Upper lobe of left lung (tissue), 6 donors: Measurements from ENCODE around the gene TMEM134. TPM values are rescaled to one million over a fixed set of nuclear protein-coding genes. Genes with fewer than 3 reads are reported as not detected.

ENCODE experiments used
- ATAC-seq, 2 donors: fragments of 200-7000 bp; cut with Tn5 transposase; one replicate each; pipeline ENCODE4 v1.9.1; 2022; ENCODE audit warnings: mild to moderate bottlenecking in 2 of 2, moderate library complexity in 2 of 2; ENCODE audit not compliant: low FRiP score in 2 of 2
- DNase-seq, 2 donors: peaks; one replicate each; pipeline ENCODE4 v3.0.0-alpha.2; 2019 to 2020
- H3K27ac ChIP-seq, 4 donors: fragments of 200-600 bp; sonication (generic); one replicate each; pipeline ENCODE4 v1.5.1; 2016 to 2019
- H3K27me3 ChIP-seq, 4 donors: fragments of 200-600 bp; sonication (generic); one replicate each; pipeline ENCODE4 v1.5.1; 2017 to 2019
- H3K36me3 ChIP-seq, 4 donors: fragments of 200-600 bp; sonication (generic); one replicate each; pipeline ENCODE4 v1.5.1; 2016 to 2019
- H3K4me1 ChIP-seq, 4 donors: fragments of 200-600 bp; sonication (generic); one replicate each; pipeline ENCODE4 v1.5.1; 2018 to 2019
- H3K4me3 ChIP-seq, 4 donors: fragments of 200-600 bp; sonication (generic); one replicate each; pipeline ENCODE4 v1.5.1; 2017 to 2019; ENCODE audit warnings: mild to moderate bottlenecking in 2 of 4, moderate library complexity in 1 of 4
- H3K9me3 ChIP-seq, 4 donors: fragments of 200-600 bp; sonication (generic); one replicate each; pipeline ENCODE4 v1.5.1; 2018 to 2019
- EP300 ChIP-seq, 4 donors: sonication (generic); formaldehyde crosslinking; IDR thresholded peaks; one replicate each; pipeline ENCODE4 v1.5.1; 2017; ENCODE audit warnings: antibody characterized with exemption in 4 of 4, control low read depth in 2 of 4
- POLR2A ChIP-seq, 4 donors: fragments of 450-650 bp; IDR thresholded peaks; one replicate each; pipeline ENCODE4 v1.5.1; 2016 to 2017; ENCODE audit warnings: antibody characterized with exemption in 4 of 4, mild to moderate bottlenecking in 2 of 4
- POLR2AphosphoS5 ChIP-seq, 2 donors: sonication (generic); formaldehyde crosslinking; IDR thresholded peaks; one replicate each; pipeline ENCODE4 v1.5.1; 2017; ENCODE audit warnings: antibody characterized with exemption in 2 of 2
- WGBS, 2 donors: methylation state at CpG; one replicate each; pipeline ENCODE4 v1.1.5; 2017 to 2018; 5-methylcytosine and 5-hydroxymethylcytosine counted together
- total RNA-seq, 6 donors: library from RNA; depleted of rRNA in 4 of 6; stranded (reverse); fragments of >200 nt in 4 of 6; gene quantifications; one replicate each; pipeline versions ENCODE4 v1.1.0 to v1.2.1, GENCODE V29; 2016 to 2021
- TF ChIP-seq, protein P1 (sequence below), 6 experiments: fragments of 450-650 bp in 4 of 6; fragments of 200-600 bp in 2 of 6; sonication (generic) in 2 of 6; IDR thresholded peaks; one replicate each; pipeline ENCODE4 v1.5.1; 2016 to 2019; ENCODE audit warnings: antibody characterized with exemption in 6 of 6
- donor health status: DM: no; HTN: no; CAD: no; lungs with moderate emphysema.
- donor health status: DM: no; HTN: yes; CAD: no; lungs with severe emphysema.

TMEM134 gene
- total RNA-seq, 6 donors from 2014 or later, result 51.2 to 102 (median 75.2) TPM

- H3K27ac ChIP-seq, result no peak overlapping the region
- WGBS, 2 donors, result 77 to 85% methylated on average over 9 to 16 of the region's 23 CpGs
These were observed 34.6 kb downstream of the TMEM134 start for GRCh38 chr11:67434395-67434881.

DNA sequence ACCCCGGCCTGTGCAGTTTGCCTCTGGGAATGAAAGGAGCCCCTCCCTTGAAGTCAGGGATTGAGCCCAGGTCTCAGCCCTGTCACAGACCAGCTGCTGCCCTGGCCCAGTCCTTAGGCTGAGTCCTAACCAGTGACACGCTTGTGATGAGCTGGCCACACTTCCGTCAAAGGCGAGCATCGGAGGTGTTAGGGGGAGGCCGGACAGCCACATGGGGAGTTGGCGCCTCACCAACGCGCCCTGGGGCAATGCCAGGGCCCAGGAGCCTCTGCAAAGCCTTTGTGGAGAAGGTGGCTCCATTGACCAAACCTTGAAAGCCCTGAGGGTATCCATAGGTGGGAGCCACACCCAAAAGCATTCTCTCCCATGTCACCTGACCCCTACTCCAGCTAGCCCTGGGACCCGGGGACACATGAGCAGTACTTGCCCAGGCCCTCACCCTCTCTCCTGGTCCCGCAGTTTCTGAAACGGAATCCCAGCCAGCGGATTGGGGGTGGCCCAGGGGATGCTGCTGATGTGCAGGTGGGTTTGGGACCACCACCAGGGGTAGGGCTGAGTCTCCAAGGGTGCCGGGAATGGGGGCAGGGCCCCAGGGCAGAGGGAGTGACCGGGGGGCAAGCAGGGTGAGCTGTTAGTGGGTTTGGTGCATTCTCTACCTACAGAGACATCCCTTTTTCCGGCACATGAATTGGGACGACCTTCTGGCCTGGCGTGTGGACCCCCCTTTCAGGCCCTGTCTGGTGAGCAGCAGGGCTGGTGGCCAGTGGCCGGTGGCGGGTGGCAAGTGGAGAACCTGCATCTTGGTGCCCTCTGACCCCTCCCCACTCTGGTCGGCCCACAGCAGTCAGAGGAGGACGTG lies 35.3 kb downstream of the TMEM134 start:
- Histone ChIP-seq H3K4me1 (peaks cover 10 to 28% (median 11%) of the 10 kb centered on the region in 4 donors), H3K27ac (no peak overlapping the region), H3K9me3 (no peaks in the 10 kb centered on the region), H3K36me3 (peaks cover 4 to 72% (median 65%) of the 10 kb centered on the region in 4 donors), H3K27me3 (no peaks in the 10 kb centered on the region), H3K4me3 (no peak overlapping the region)
- 83 to 92% methylated on average over 10 to 18 of the region's 22 CpGs for WGBS, 2 donors
- ATAC-seq (no peak), DNase-seq (peak in 1 of 2 donors; percentile 75)
- TF ChIP-seq POLR2AphosphoS5 (IDR thresholded peaks at IDR 0.05), result no peak
- TF ChIP-seq EP300 (IDR thresholded peaks at IDR 0.05), result no peak
- no peak for TF ChIP-seq POLR2A (IDR thresholded peaks at IDR 0.05)
- TF ChIP-seq, protein P1, sequence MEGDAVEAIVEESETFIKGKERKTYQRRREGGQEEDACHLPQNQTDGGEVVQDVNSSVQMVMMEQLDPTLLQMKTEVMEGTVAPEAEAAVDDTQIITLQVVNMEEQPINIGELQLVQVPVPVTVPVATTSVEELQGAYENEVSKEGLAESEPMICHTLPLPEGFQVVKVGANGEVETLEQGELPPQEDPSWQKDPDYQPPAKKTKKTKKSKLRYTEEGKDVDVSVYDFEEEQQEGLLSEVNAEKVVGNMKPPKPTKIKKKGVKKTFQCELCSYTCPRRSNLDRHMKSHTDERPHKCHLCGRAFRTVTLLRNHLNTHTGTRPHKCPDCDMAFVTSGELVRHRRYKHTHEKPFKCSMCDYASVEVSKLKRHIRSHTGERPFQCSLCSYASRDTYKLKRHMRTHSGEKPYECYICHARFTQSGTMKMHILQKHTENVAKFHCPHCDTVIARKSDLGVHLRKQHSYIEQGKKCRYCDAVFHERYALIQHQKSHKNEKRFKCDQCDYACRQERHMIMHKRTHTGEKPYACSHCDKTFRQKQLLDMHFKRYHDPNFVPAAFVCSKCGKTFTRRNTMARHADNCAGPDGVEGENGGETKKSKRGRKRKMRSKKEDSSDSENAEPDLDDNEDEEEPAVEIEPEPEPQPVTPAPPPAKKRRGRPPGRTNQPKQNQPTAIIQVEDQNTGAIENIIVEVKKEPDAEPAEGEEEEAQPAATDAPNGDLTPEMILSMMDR (IDR thresholded peaks at IDR 0.05), result no peak

More at GRCh38 chr11:67434395-67434881, 34.6 kb downstream of the TMEM134 start:
- H3K4me3 ChIP-seq, result no peak overlapping the region
- ATAC-seq (no peak), DNase-seq (peak in 1 of 2 donors; percentile 80)
- H3K27me3 ChIP-seq, result no peaks in the 10 kb centered on the region
- peaks cover 4 to 78% (median 69%) of the 10 kb centered on the region in 4 donors for H3K36me3 ChIP-seq
- TF ChIP-seq POLR2A (IDR thresholded peaks at IDR 0.05) (no peak), EP300 (IDR thresholded peaks at IDR 0.05) (no peak), POLR2AphosphoS5 (IDR thresholded peaks at IDR 0.05) (no peak)
- TF ChIP-seq, protein P1 (IDR thresholded peaks at IDR 0.05), result no peak
- H3K9me3 ChIP-seq, result no peaks in the 10 kb centered on the region
- peaks cover 4 to 28% (median 8%) of the 10 kb centered on the region in 4 donors for H3K4me1 ChIP-seq

GRCh38 chr11:67432655-67433349 lies 36.2 kb downstream of the TMEM134 start:
- no peak overlapping the region for H3K4me3 ChIP-seq
- no peak overlapping the region for H3K27ac ChIP-seq
- ATAC-seq (no peak), DNase-seq (peak in 1 of 2 donors; percentile 61)
- H3K36me3 ChIP-seq, result peaks cover 4 to 63% (median 58%) of the 10 kb centered on the region in 4 donors
- H3K27me3 ChIP-seq, result no peaks in the 10 kb centered on the region
- H3K4me1 ChIP-seq, result peaks cover 10 to 29% (median 12%) of the 10 kb centered on the region in 4 donors
- TF ChIP-seq, protein P1 (IDR thresholded peaks at IDR 0.05), result no peak
- no peak for TF ChIP-seq POLR2A (IDR thresholded peaks at IDR 0.05)
- TF ChIP-seq EP300 (IDR thresholded peaks at IDR 0.05), result no peak
- TF ChIP-seq POLR2AphosphoS5 (IDR thresholded peaks at IDR 0.05), result no peak
- H3K9me3 ChIP-seq, result no peaks in the 10 kb centered on the region
- 87 to 94% methylated on average over 9 to 22 of the region's 22 CpGs for WGBS, 2 donors

GRCh38 chr11:67431346-67432249 lies 37.5 kb downstream of the TMEM134 start:
- 92 to 93% methylated on average over 22 to 24 of the region's 24 CpGs for WGBS, 2 donors
- no peak overlapping the region for H3K27ac ChIP-seq
- ATAC-seq, result no peak
- H3K36me3 ChIP-seq, result peaks cover 4 to 56% (median 53%) of the 10 kb centered on the region in 4 donors
- DNase-seq, result peak in 1 of 2 donors; percentile 70
- H3K9me3 ChIP-seq, result no peaks in the 10 kb centered on the region
- H3K4me3 ChIP-seq, result no peak overlapping the region
- no peaks in the 10 kb centered on the region for H3K27me3 ChIP-seq
- H3K4me1 ChIP-seq, result peaks cover 14 to 36% (median 17%) of the 10 kb centered on the region in 4 donors
- TF ChIP-seq POLR2AphosphoS5 (IDR thresholded peaks at IDR 0.05) (no peak), EP300 (IDR thresholded peaks at IDR 0.05) (no peak), POLR2A (IDR thresholded peaks at IDR 0.05) (no peak)
- TF ChIP-seq, protein P1 (IDR thresholded peaks at IDR 0.05), result no peak
